Lower lobe of right lung (tissue), 2 donors: ENCODE results near the gene BMP7. TPM values are rescaled to one million over a fixed set of nuclear protein-coding genes. Genes with fewer than 3 reads are reported as not detected.

Experiments used
- ATAC-seq, 2 donors: fragments of 200-7000 bp; cut with Tn5 transposase; one replicate each; pipeline ENCODE4 v1.9.1; 2020 to 2022; ENCODE audit warnings: mild to moderate bottlenecking in 2 of 2, moderate library complexity in 2 of 2
- DNase-seq: peaks from one replicate; pipeline ENCODE4 v3.0.0-alpha.2; 2020
- H3K27ac ChIP-seq: fragments of 200-600 bp; one replicate; pipeline ENCODE4 v1.8.0; 2022
- H3K27me3 ChIP-seq: fragments of 200-600 bp; one replicate; pipeline ENCODE4 v1.8.0; 2022; ENCODE audit warnings: low read depth
- H3K36me3 ChIP-seq: fragments of 200-600 bp; one replicate; pipeline ENCODE4 v1.8.0; 2022; ENCODE audit warnings: mild to moderate bottlenecking
- H3K4me1 ChIP-seq: fragments of 200-600 bp; one replicate; pipeline ENCODE4 v1.8.0; 2022
- H3K4me3 ChIP-seq: fragments of 200-600 bp; one replicate; pipeline ENCODE4 v1.8.0; 2022; ENCODE audit warnings: mild to moderate bottlenecking
- H3K9me3 ChIP-seq: fragments of 200-600 bp; one replicate; pipeline ENCODE4 v1.8.0; 2022
- CTCF ChIP-seq: fragments of 200-600 bp; IDR thresholded peaks from one replicate; pipeline ENCODE4 v1.8.0; 2022; ENCODE audit warnings: antibody characterized with exemption, mild to moderate bottlenecking
- intact Hi-C: fragments of 100-400 bp; cut with DNase I; formaldehyde crosslinking; loops from one replicate; pipeline ENCODE4 v1.11.0; 2022
- total RNA-seq: library from RNA; stranded (reverse); fragmentation: NEBNext Ultra II Directional; extraction: Animal tissue kit (Norgen Biotek cat#: 25700); gene quantifications from one replicate; pipeline ENCODE4 v1.2.1, GENCODE V29; 2021
- donor health status: DM: no; HTN: yes; CAD: no; lungs with severe emphysema.

Gene BMP7
- total RNA-seq, 1 donor from 2014 or later, result 0.74 TPM

GRCh38 chr20:57312138-57312537 lies 45.7 kb upstream of the BMP7 start:
- Histone ChIP-seq H3K36me3 (no peaks in the 10 kb centered on the region), H3K4me1 (no peaks in the 10 kb centered on the region), H3K27ac (no peak overlapping the region), H3K9me3 (no peaks in the 10 kb centered on the region), H3K4me3 (no peak overlapping the region), H3K27me3 (peaks cover 18% of the 10 kb centered on the region)
- DNase-seq (no peak), ATAC-seq (no peak)
- TF ChIP-seq CTCF, result no peak
- intact Hi-C loops, result no loop called here

- no peak for ATAC-seq
- no peaks in the 10 kb centered on the region for H3K4me1 ChIP-seq
- peaks cover 18% of the 10 kb centered on the region for H3K27me3 ChIP-seq
- no peaks in the 10 kb centered on the region for H3K9me3 ChIP-seq
- intact Hi-C loops, result no loop called here
- no peak for TF ChIP-seq CTCF
- no peak overlapping the region for H3K4me3 ChIP-seq
- no peaks in the 10 kb centered on the region for H3K36me3 ChIP-seq
- no peak overlapping the region for H3K27ac ChIP-seq
- DNase-seq, result no peak
Observed at GRCh38 chr20:57310821-57311514, 44.5 kb upstream of the BMP7 start.

- no peak for DNase-seq
- H3K4me1 ChIP-seq, result no peaks in the 10 kb centered on the region
- intact Hi-C loops, result no loop called here
- no peak overlapping the region for H3K4me3 ChIP-seq
- H3K27ac ChIP-seq, result no peak overlapping the region
- no peak for ATAC-seq
- H3K36me3 ChIP-seq, result no peaks in the 10 kb centered on the region
- H3K27me3 ChIP-seq, result peaks cover 16% of the 10 kb centered on the region
- no peak for TF ChIP-seq CTCF
- no peaks in the 10 kb centered on the region for H3K9me3 ChIP-seq
Observed at GRCh38 chr20:57309544-57310115, 43.2 kb upstream of the BMP7 start.

- H3K9me3 ChIP-seq, result no peaks in the 10 kb centered on the region
- TF ChIP-seq CTCF, result no peak
- DNase-seq, result no peak
- intact Hi-C loops, result no loop called here
- no peaks in the 10 kb centered on the region for H3K36me3 ChIP-seq
- peaks cover 14% of the 10 kb centered on the region for H3K27me3 ChIP-seq
- H3K4me1 ChIP-seq, result no peaks in the 10 kb centered on the region
- no peak for ATAC-seq
- H3K4me3 ChIP-seq, result no peak overlapping the region
- H3K27ac ChIP-seq, result no peak overlapping the region
Observed at GRCh38 chr20:57308451-57309271, 42.2 kb upstream of the BMP7 start.

GRCh38 chr20:57306747-57307146 lies 40.3 kb upstream of the BMP7 start:
- intact Hi-C loops, result no loop called here
- Histone ChIP-seq H3K4me3 (no peak overlapping the region), H3K27ac (no peak overlapping the region), H3K9me3 (no peaks in the 10 kb centered on the region), H3K27me3 (peaks cover 13% of the 10 kb centered on the region), H3K4me1 (no peaks in the 10 kb centered on the region), H3K36me3 (no peaks in the 10 kb centered on the region)
- DNase-seq (no peak), ATAC-seq (no peak)
- no peak for TF ChIP-seq CTCF
